HG02840 (cell line): ENCODE measurements around the gene CD69.

Source experiments
- ATAC-seq: cut with Tn5 transposase; IDR thresholded peaks from one replicate; pipeline ENCODE4 v1.9.1; 2021; ENCODE audit warnings: mild to moderate bottlenecking, moderate library complexity, moderate number of reproducible peaks; ENCODE audit not compliant: unreplicated experiment, low FRiP score

The CD69 gene

DNA sequence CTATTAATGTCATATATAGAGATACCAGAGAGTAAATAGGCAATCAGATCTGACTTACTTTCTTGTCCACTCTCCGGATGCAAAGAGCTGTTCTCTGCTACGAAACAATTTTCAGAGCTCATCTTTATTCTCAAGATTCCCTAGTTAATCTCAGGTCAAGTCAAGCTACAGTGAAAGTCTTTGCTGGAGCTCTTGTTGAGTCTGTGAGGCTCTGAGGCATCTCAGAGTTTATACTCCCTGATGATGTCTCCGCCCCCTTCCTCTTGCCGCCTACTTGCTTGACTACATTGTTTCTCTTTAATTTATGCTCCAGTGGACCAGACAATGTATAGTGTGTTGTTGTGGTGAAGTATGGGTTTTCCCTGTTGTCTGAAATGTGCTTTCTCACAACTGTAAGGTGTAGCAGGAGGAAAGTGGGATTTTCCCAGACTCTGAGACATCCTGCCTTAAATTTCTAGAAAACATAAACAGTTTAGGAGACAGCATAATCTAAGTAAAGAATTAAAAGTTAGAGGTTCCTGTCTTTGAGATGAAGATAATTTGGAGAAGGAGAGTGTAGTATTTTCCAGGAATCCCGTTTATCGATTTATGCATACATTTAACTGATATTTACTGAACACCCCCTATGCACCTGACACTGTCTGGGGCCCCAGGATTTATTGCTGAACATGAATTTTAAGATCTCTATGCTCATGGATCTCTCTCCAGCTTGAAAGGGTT is at the start of gene CD69:
Gene CD69, minus strand, starts transcription at position 203 of the 720 bp plus-strand sequence. Its CDS starts 81 bp downstream, at position 122.
- ATAC-seq: peak; percentile 38

GRCh38 chr12:9809866-9810265 is 49.2 kb upstream of the CD69 start:
- ATAC-seq: no peak

DNA sequence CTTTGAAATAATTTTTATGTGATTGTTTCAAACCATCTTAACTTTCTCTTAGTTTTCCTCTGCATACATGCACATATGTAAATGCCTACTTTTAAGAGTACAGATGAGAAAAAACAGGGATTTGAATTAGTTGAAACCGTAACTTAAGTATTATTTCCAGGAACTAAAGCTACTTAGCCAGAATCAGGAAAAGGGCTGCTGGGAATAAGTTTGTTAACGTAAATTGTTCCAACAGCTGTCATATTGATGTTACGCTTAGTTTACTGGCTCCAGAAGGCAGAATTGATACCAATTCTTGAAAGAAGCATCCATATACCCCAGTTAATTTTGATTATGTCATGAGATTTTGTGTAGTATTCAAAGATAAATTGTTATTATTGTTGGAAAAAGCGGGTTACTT is 48.6 kb upstream of the CD69 start:
- no peak for ATAC-seq

- no peak for ATAC-seq
These were observed 47.8 kb upstream of the CD69 start for GRCh38 chr12:9808504-9808903.

DNA sequence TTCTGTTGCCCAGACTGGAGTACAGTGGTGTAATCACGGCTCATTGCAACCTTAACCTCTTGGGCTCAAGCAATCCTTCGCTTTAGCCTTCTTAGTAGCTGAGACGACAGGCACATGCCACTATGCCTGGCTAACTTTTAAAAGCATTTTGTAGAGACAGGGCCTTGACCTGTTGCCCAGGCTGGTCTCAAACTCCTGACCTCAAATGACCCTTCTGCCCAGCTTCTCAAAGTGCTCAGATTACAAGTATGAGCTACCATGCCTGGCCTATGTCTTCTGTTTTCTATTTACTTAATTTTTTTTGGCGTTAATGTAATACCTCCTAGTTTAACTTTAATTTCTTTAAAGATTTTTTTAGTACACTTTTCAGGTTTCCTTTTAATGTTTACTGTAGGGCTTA is 46.0 kb upstream of the CD69 start:
- no peak for ATAC-seq

DNA sequence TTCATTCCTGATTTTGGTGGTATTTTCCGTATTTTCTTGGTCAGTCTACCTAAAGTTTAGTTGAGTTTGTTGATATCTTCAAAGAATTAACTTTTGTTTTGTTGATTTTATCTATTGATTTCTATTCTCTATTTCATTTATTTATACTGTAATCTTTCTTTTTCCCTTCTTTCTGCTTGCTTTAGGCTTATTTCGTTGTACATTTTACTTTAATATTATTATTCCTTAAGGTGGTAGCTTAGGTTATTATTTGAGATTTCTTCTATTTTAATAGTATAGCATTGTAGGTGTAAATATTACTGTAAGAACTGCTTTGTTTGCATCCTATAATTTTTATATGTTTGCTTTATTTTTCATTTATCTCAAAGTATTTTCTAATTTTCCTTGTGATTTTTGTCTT is 45.2 kb upstream of the CD69 start:
- ATAC-seq: no peak

GRCh38 chr12:9799961-9800360 is 39.3 kb upstream of the CD69 start:
- ATAC-seq: no peak

GRCh38 chr12:9797722-9798619 is 37.3 kb upstream of the CD69 start:
- peak; percentile 88 for ATAC-seq

GRCh38 chr12:9796971-9797370 is 36.3 kb upstream of the CD69 start:
- ATAC-seq: no peak

DNA sequence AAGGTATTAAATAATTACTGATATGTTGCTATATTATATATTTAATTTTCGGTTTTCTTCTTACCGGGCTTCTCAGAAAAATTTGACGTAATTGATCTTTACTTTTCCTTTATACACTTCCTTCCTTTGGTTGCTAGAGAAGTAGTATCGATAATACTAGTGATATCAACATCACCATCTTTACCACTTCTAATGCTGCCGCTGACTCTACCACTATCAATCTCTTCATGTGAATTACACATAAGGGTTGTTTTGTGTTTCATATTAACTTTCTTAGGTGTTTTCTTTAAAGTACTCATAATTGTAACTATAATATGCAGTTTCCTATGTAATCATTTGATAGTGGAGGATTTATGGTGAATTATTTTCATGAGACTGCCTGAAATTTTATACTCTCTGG is 35.6 kb upstream of the CD69 start:
- ATAC-seq: no peak

DNA sequence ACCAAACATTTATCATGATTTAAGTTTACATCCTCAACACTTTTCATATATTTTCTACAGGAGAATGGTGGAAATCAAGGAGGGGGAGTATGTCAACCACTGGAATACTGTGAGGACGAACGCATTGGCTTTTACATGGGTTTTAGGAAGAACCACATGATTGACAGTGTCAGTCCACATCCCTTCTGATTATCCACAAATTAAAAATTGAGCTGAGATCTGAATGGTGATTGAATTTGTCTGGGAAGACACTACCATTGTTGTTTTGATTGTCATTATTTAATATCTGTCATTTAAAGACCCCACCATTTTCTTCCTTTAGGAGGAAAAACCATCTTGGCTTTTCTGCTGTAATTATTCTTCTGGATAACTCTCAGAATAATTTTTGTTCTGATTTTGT is 35.2 kb upstream of the CD69 start:
- ATAC-seq: no peak

GRCh38 chr12:9794484-9795093 is 33.9 kb upstream of the CD69 start:
- ATAC-seq: no peak

DNA sequence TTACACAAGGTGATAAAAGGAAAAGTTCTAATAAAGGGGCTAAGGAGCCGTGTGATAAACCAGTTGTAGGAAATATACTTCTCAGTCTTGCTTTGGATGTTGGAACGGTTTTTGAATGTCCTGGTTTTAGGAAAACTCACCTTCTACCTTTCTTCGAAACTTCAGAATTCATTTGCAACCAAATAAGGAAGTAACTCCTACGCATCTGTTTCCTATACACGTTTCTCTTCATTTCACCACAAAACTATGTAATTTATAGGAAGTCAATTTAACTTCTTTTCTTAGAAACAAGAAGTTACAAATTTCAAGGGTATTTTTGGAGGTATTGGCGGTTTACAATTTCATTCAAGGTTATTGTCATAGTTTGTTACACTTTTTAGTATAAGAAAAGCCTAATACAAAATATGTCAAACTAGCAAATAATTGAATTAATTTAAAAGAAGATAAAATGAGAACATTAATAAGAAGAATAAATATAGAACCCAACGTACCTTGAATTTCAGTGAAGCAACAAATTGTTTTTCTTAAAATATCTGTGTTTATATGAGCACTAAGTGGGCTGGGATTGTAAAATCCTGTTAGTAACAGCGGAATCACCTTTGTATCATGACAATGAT is 33.2 kb upstream of the CD69 start:
- ATAC-seq: no peak

DNA sequence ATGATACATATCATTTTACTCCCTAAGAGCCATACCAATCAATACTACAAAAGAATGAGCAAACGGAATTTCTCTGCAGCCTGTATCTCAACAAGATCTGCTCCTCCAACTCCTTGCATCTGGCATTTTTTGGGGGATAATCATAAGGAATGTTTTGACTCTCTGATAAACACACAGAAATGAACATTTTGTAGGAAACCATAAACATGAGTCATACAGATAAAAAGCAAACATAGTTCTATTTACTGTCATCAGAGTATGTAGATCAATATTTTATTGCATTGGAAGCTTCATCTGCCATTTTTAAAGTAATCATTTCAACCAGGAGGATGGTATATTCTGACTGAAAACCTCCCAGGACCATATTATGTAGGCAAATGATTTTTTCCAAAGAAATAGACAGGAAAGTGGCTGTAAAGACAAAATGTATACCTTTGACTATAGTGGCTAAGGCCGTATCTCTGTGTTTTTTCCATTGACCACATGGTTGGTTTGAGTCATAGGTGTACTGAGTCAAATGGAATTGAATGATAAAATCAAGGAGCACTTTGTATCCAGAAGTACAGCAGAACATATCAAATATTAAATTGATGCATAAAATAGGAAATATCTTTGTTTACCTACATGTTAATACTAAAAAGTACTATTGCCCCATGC is 32.4 kb upstream of the CD69 start:
- ATAC-seq: no peak

DNA sequence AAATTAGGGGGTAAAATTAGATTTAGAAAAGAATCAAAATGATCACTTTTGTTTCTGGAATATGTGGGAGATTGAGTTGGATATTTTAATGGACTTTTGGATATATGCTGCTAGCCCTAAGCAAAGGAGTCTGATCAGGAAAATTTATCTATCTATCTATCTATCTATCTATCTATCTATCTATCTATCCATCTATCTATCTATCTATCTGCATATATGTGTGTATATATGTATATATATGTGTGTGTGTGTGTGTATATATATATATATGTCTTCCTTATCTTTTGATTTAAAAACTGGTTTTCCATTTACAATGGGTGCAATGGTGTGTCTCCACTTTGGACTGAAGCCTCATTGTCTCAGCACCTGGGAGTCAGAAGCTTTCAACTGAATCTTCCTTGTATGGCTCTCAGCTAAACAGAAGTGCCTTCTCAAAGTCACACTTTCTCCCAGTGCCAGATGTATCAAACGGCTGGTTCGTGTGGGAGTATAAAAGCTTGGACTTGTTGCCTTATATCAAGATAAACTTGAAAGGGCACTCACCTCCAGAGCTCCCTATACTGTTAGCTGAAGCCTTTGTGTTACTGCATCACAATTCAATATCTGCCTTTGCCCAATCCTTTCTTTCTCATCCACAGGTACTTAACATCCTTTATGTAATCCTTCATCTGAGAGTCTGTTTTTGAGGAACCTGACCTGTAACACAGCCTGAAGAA is 31.6 kb upstream of the CD69 start:
- ATAC-seq: no peak

DNA sequence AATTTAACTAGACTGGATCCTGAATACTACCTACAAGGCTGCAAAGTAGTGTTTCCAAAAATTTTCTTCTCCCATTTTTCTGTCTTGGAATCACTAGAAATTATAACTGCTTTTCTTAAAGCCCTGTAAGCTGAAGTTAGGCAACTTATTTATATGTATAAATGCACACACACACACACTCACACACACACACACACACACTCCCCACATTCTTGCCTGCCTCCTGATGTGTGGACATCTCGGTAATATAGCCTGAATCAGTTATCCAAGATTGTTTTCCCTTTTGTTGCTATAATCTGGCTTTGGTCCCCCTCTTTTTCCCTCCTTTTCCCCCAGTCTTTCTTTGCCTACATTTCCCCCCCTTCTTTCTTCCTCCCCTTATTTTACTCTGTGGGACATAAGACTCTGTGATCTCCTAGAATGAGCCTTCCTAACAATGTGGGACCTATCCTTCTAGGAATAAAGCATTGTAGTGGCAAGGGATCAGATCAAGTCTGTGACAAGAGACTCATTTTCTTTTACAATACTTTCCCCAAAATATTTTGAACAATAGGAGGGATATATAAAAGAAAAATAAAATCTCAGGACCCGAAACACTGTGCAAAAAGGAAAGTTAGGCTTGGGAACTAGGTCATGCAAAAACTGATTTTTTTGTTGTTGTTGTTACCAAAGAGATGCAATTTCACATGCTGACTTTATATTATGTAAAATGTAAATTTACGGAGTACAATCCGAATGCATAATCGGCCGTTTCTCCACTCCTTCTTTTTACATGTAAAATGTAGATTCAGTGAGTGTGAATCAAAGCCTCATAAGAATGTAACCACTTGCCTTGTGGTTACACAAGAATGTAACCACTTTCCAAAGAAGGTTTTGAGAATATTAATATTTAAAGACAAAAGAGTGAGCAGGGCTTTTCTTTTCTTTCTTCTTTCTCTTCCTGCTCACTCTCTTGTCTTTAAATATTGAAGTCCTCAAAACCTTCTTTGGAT is 26.3 kb upstream of the CD69 start:
- no peak for ATAC-seq

DNA sequence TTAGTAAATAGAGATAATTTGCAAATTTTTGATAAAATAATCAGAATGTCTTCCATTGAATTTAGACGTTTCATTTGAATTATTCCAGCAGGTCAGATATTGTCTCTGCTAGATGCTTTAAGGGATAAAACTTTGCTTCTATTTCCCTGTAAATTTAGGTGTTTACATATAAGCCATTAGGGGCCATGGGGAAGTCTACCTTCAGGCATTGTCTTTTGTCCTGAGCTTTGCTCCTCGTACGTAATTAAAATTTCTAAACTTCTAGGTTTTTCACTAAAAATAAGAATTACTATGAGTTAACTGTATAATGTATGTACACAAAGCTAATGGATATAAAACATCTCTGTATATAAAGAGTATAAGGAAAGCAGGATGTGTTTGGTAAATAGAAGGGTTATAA is 24.1 kb upstream of the CD69 start:
- no peak for ATAC-seq

GRCh38 chr12:9784326-9784725 is 23.6 kb upstream of the CD69 start:
- ATAC-seq: no peak
